Stomach (tissue), 4 donors: Measurements from ENCODE around the gene HOXD3.

ENCODE experiments used
- CTCF ChIP-seq, 7 experiments: fragments of 450-650 bp in 4 of 7; fragments of 200-600 bp in 3 of 7; sonication (generic) in 3 of 7; IDR thresholded peaks; one replicate each; pipeline ENCODE4 v1.5.1; 2016 to 2019; ENCODE audit warnings: antibody characterized with exemption in 7 of 7, control low read depth in 2 of 7, mild to moderate bottlenecking in 1 of 7
- EP300 ChIP-seq: sonication (generic); formaldehyde crosslinking; IDR thresholded peaks from one replicate; pipeline ENCODE4 v1.6.1; 2017; ENCODE audit warnings: antibody characterized with exemption
- POLR2AphosphoS5 ChIP-seq, 3 donors: sonication (generic); formaldehyde crosslinking; IDR thresholded peaks; one replicate each; pipeline ENCODE4 v1.6.1; 2016; ENCODE audit warnings: antibody characterized with exemption in 3 of 3

- TF ChIP-seq CTCF (IDR thresholded peaks at IDR 0.05) (no peak), POLR2AphosphoS5 (IDR thresholded peaks at IDR 0.05) (no peak), EP300 (no peak)
Observed at GRCh38 chr2:176164201-176164600, 7.1 kb downstream of the HOXD3 start.
